Smooth muscle cell (in vitro differentiated cells): ENCODE results near the gene DHRS2. TPM values are rescaled to one million over a fixed set of nuclear protein-coding genes. Genes with fewer than 3 reads are reported as not detected.
"Not testable (repeated sequence)": the region's sequence is repeated elsewhere in the genome, so short reads cannot be mapped to it uniquely, and the experiment has no call there.

Experiments
- DNase-seq: peaks from one replicate; lab custom pipeline; 2025; ENCODE audit not compliant: unreplicated experiment; lab: John Stamatoyannopoulos, UW
- H2AFZ ChIP-seq: fragments of 200-600 bp; sonication (generic); 2 replicates; pipeline ENCODE4 v1.6.0; 2016; ENCODE audit warnings: antibody characterized with exemption, low read depth, mild to moderate bottlenecking
- H3F3A ChIP-seq: fragments of 200-600 bp; sonication (generic); 2 replicates; pipeline ENCODE4 v1.6.0; 2017; ENCODE audit warnings: antibody characterized with exemption, low read depth
- H3K27ac ChIP-seq: fragments of 200-600 bp; sonication (generic); 2 replicates; pipeline ENCODE4 v1.5.1; 2016; ENCODE audit warnings: low read depth, mild to moderate bottlenecking
- H3K27me3 ChIP-seq: fragments of 200-600 bp; sonication (generic); 2 replicates; pipeline ENCODE4 v1.6.1; 2016; ENCODE audit warnings: low read depth, mild to moderate bottlenecking
- H3K36me3 ChIP-seq: fragments of 200-600 bp; sonication (generic); 2 replicates; pipeline ENCODE4 v1.5.1; 2016; ENCODE audit warnings: low read depth
- H3K4me1 ChIP-seq: fragments of 200-600 bp; sonication (generic); 2 replicates; pipeline ENCODE4 v1.5.1; 2016; ENCODE audit warnings: low read depth
- H3K4me2 ChIP-seq: fragments of 200-600 bp; sonication (generic); 2 replicates; pipeline ENCODE4 v1.6.0; 2016; ENCODE audit warnings: mild to moderate bottlenecking
- H3K4me3 ChIP-seq: fragments of 200-600 bp; sonication (generic); 2 replicates; pipeline ENCODE4 v1.5.1; 2016; ENCODE audit warnings: mild to moderate bottlenecking
- H3K79me2 ChIP-seq: fragments of 200-600 bp; sonication (generic); 2 replicates; pipeline ENCODE4 v1.6.0; 2016; ENCODE audit warnings: low read depth, mild to moderate bottlenecking
- H3K9ac ChIP-seq: fragments of 200-600 bp; sonication (generic); 2 replicates; pipeline ENCODE4 v1.6.0; 2016; ENCODE audit warnings: low read depth
- H3K9me3 ChIP-seq: fragments of 200-600 bp; sonication (generic); replicated peaks from 2 replicates; pipeline ENCODE4 v1.5.1; 2016; ENCODE audit warnings: low read depth
- H4K20me1 ChIP-seq: fragments of 200-600 bp; sonication (generic); 2 replicates; pipeline ENCODE4 v1.6.0; 2016; ENCODE audit warnings: low read depth
- CTCF ChIP-seq: fragments of 200-600 bp; sonication (generic); IDR thresholded peaks from 2 replicates; pipeline ENCODE4 v1.5.1; 2017; ENCODE audit warnings: borderline replicate concordance, mild to moderate bottlenecking, antibody characterized with exemption; ENCODE audit not compliant: insufficient read depth, poor library complexity, severe bottlenecking
- WGBS: methylation state at CpG from one replicate; pipeline ENCODE4 v1.1.7; 2016; ENCODE audit warnings: low lambda C conversion rate; 5-methylcytosine and 5-hydroxymethylcytosine counted together
- polyA plus RNA-seq: library from polyadenylated mRNA; unstranded; fragments of >200 nt; fragmentation: Nextera tagmentation; extraction: Ambion mirVana; gene quantifications from 2 replicates; pipeline ENCODE4 v1.2.1, GENCODE V29; 2016
- total RNA-seq: library from RNA; depleted of rRNA; stranded (reverse); fragments of >200 nt; gene quantifications from 2 replicates; pipeline ENCODE4 v1.2.3, GENCODE V29; 2014

DHRS2 gene
- total and polyA plus RNA-seq, 2 experiments from 2014 or later = 0.36 to 1.4 TPM

- 72% methylated on average over 2 of the region's 2 CpGs for WGBS
- TF ChIP-seq CTCF = no peak
- Histone ChIP-seq H3K79me2 (no peaks in the 10 kb centered on the region), H3K4me1 (no peaks in the 10 kb centered on the region), H3K36me3 (no peaks in the 10 kb centered on the region), H3K9me3 (no peaks in the 10 kb centered on the region), H3K27me3 (no peaks in the 10 kb centered on the region), H3K9ac (no peak overlapping the region), H2AFZ (no peak overlapping the region), H3K27ac (no peak overlapping the region), H4K20me1 (no peaks in the 10 kb centered on the region), H3K4me3 (no peak overlapping the region), H3K4me2 (no peak overlapping the region), H3F3A (no peaks in the 10 kb centered on the region)
- DNase-seq = no peak
Measured at GRCh38 chr14:23675337-23675736, 39.2 kb downstream of the DHRS2 start.

- Histone ChIP-seq H3K4me1 (no peaks in the 10 kb centered on the region), H3K4me3 (no peak overlapping the region), H3K36me3 (no peaks in the 10 kb centered on the region), H3K9me3 (no peaks in the 10 kb centered on the region), H3K79me2 (no peaks in the 10 kb centered on the region), H3K4me2 (no peak overlapping the region), H3K9ac (no peak overlapping the region), H3F3A (no peaks in the 10 kb centered on the region), H3K27ac (no peak overlapping the region), H4K20me1 (no peaks in the 10 kb centered on the region), H3K27me3 (no peaks in the 10 kb centered on the region), H2AFZ (no peak overlapping the region)
- no peak for TF ChIP-seq CTCF
- no peak for DNase-seq
- 72% methylated on average over 4 of the region's 4 CpGs for WGBS
Measured at GRCh38 chr14:23675906-23676305, 39.7 kb downstream of the DHRS2 start.

- peaks cover 3% of the 10 kb centered on the region for H3K27me3 ChIP-seq
- H4K20me1 ChIP-seq = no peaks in the 10 kb centered on the region
- H3K4me3 ChIP-seq = no peak overlapping the region
- H3F3A ChIP-seq = no peaks in the 10 kb centered on the region
- no peak overlapping the region for H3K9ac ChIP-seq
- no peaks in the 10 kb centered on the region for H3K9me3 ChIP-seq
- H3K27ac ChIP-seq = no peak overlapping the region
- TF ChIP-seq CTCF = no peak
- WGBS = 74% methylated on average over 1 of the region's 1 CpG
- no peaks in the 10 kb centered on the region for H3K36me3 ChIP-seq
- no peak overlapping the region for H3K4me2 ChIP-seq
- H2AFZ ChIP-seq = no peak overlapping the region
- no peaks in the 10 kb centered on the region for H3K4me1 ChIP-seq
- no peak for DNase-seq
- no peaks in the 10 kb centered on the region for H3K79me2 ChIP-seq
Measured at GRCh38 chr14:23681337-23681736, 45.2 kb downstream of the DHRS2 start.

- not testable (repeated sequence) for H3K27me3 ChIP-seq, H3K4me2 ChIP-seq, H3K79me2 ChIP-seq, H3K9me3 ChIP-seq, H4K20me1 ChIP-seq, H3K9ac ChIP-seq, H3F3A ChIP-seq, DNase-seq, H3K27ac ChIP-seq, H3K36me3 ChIP-seq, H3K4me1 ChIP-seq, H3K4me3 ChIP-seq, H2AFZ ChIP-seq
- 73% methylated on average over 3 of the region's 3 CpGs for WGBS
Measured at GRCh38 chr14:23689709-23690514, 53.7 kb downstream of the DHRS2 start.
